Skin epidermis (tissue), 12 donors: ENCODE data around the gene RSAD1.
A peak's percentile ranks its signal among the peaks of the same experiment; 100 is the strongest.

ENCODE experiments used
- H3K27ac ChIP-seq, 21 experiments: fragments of 200-600 bp; sonication (generic) in 11 of 21; one replicate each; pipeline ENCODE4 v1.5.0; 2020; ENCODE audit warnings: mild to moderate bottlenecking in 3 of 21, inconsistent platforms in 2 of 21, moderate library complexity in 2 of 21
- H3K4me3 ChIP-seq, 7 experiments: fragments of 200-600 bp; sonication (generic) in 2 of 7; one replicate each; pipeline ENCODE4 v1.5.0; 2020; ENCODE audit warnings: inconsistent platforms in 2 of 7, mild to moderate bottlenecking in 2 of 7, moderate library complexity in 1 of 7

RSAD1 gene

GRCh38 chr17:50484386-50485155 lies 5.9 kb downstream of the RSAD1 start:
- no peak overlapping the region for H3K27ac ChIP-seq

GRCh38 chr17:50487213-50488096 lies 8.8 kb downstream of the RSAD1 start:
- H3K4me3 ChIP-seq, result no peak overlapping the region
- H3K27ac ChIP-seq, result peak overlapping the region in 9 of 21 experiments; percentile 4 to 63 (median 45)

More at GRCh38 chr17:50484386-50485155, 5.9 kb downstream of the RSAD1 start:
- H3K4me3 ChIP-seq, result no peak overlapping the region

- no peak overlapping the region for H3K27ac ChIP-seq
- H3K4me3 ChIP-seq, result no peak overlapping the region
Measured at GRCh38 chr17:50488880-50489279, 10.2 kb downstream of the RSAD1 start.

- Histone ChIP-seq H3K27ac (no peak overlapping the region), H3K4me3 (no peak overlapping the region)
Measured at GRCh38 chr17:50491505-50491904, 12.8 kb downstream of the RSAD1 start.

- no peak overlapping the region for H3K4me3 ChIP-seq
- no peak overlapping the region for H3K27ac ChIP-seq
Measured at GRCh38 chr17:50492214-50492613, 13.6 kb downstream of the RSAD1 start.

- no peak overlapping the region for H3K4me3 ChIP-seq
- H3K27ac ChIP-seq, result no peak overlapping the region
Measured at GRCh38 chr17:50493744-50494143, 15.1 kb downstream of the RSAD1 start.

- H3K27ac ChIP-seq, result no peak overlapping the region
- H3K4me3 ChIP-seq, result no peak overlapping the region
Measured at GRCh38 chr17:50495217-50495823, 16.7 kb downstream of the RSAD1 start.

- H3K4me3 ChIP-seq, result no peak overlapping the region
- no peak overlapping the region for H3K27ac ChIP-seq
Measured at GRCh38 chr17:50495918-50496317, 17.3 kb downstream of the RSAD1 start.

- Histone ChIP-seq H3K27ac (peak overlapping the region in 3 of 21 experiments; percentile 16 to 49 (median 31)), H3K4me3 (no peak overlapping the region)
Measured at GRCh38 chr17:50498021-50498874, 19.6 kb downstream of the RSAD1 start.

GRCh38 chr17:50499270-50499669 lies 20.6 kb downstream of the RSAD1 start:
- Histone ChIP-seq H3K27ac (no peak overlapping the region), H3K4me3 (no peak overlapping the region)

- no peak overlapping the region for H3K4me3 ChIP-seq
- H3K27ac ChIP-seq, result no peak overlapping the region
Measured at GRCh38 chr17:50499721-50500120, 21.1 kb downstream of the RSAD1 start.

- no peak overlapping the region for H3K27ac ChIP-seq
Measured at GRCh38 chr17:50501054-50501453, 22.4 kb downstream of the RSAD1 start.

GRCh38 chr17:50502301-50502990 lies 23.8 kb downstream of the RSAD1 start:
- H3K27ac ChIP-seq, result no peak overlapping the region
- no peak overlapping the region for H3K4me3 ChIP-seq

More at GRCh38 chr17:50501054-50501453, 22.4 kb downstream of the RSAD1 start:
- no peak overlapping the region for H3K4me3 ChIP-seq

- no peak overlapping the region for H3K27ac ChIP-seq
Measured at GRCh38 chr17:50505591-50506130, 27.0 kb downstream of the RSAD1 start.

GRCh38 chr17:50506298-50506697 lies 27.6 kb downstream of the RSAD1 start:
- H3K27ac ChIP-seq, result no peak overlapping the region
- no peak overlapping the region for H3K4me3 ChIP-seq

More at GRCh38 chr17:50505591-50506130, 27.0 kb downstream of the RSAD1 start:
- H3K4me3 ChIP-seq, result no peak overlapping the region

- Histone ChIP-seq H3K4me3 (peak within 1 kb of the TSS; percentile 42 to 66 (median 52)), H3K27ac (peak within 1 kb of the TSS in 20 of 21 experiments; percentile 66 to 94 (median 72))
Measured at GRCh38 chr17:50507871-50508572, 29.4 kb downstream of the RSAD1 start, which contains the start of gene MYCBPAP. TSS of gene MYCBPAP (plus strand) at chr17:50508439. CDS start at chr17:50508675, 236 bp downstream.

GRCh38 chr17:50508573-50509460 lies 30.2 kb downstream of the RSAD1 start:
- peak overlapping the region in 20 of 21 experiments; percentile 66 to 94 (median 72) for H3K27ac ChIP-seq
- peak overlapping the region; percentile 42 to 66 (median 52) for H3K4me3 ChIP-seq
